Fibroblast of the conjunctiva (primary cell): Measurements from ENCODE around the gene GLOD4.
A peak's percentile ranks its signal among the peaks of the same experiment; 100 is the strongest.
"Not testable (repeated sequence)": the region's sequence is repeated elsewhere in the genome, so short reads cannot be mapped to it uniquely, and the experiment has no call there.

Source experiments
- DNase-seq: peaks from one replicate; pipeline ENCODE4 v3.0.0-alpha.2; 2010; ENCODE audit warnings: low read depth

The GLOD4 gene

DNA sequence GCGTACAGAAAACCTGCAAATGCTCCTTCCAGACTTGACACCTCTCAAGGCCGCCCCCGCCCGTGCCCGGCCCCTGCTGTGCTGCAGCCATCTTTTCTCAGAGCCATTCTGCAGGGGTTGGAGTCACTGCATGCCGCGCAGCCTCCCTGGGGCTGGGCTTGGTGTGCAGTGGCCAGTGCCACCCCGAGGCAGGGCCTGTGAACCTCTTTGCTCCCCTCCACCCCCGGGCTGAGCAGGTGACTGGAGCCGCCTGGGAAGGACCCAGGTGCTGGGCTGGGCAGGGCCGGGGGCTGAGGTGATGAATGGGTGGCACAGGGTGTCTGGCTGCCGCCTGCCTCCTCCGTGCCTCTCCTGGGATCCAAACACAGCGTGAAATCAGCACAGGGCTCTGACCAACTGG, 20.4 kb upstream of the GLOD4 start:
- no peak for DNase-seq

DNA sequence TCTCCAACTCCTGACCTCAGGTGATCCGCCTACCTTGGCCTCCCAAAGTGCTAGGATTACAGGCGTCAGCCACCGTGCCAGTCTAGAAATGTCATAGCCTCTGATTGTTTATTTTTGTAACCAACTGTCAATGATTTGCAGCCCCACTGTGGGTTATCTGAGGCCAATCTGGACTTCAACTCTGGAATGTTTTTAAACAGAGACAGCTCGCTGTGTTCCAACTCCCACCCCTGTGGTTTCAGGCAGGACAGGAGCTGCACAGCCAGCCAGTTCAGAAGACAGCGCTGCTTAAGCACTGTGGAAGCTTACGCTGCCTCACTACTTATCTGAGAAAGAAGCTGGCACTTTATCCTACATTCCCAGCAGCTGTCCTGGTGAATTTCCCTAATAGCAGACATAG, 19.6 kb upstream of the GLOD4 start:
- no peak for DNase-seq

DNA sequence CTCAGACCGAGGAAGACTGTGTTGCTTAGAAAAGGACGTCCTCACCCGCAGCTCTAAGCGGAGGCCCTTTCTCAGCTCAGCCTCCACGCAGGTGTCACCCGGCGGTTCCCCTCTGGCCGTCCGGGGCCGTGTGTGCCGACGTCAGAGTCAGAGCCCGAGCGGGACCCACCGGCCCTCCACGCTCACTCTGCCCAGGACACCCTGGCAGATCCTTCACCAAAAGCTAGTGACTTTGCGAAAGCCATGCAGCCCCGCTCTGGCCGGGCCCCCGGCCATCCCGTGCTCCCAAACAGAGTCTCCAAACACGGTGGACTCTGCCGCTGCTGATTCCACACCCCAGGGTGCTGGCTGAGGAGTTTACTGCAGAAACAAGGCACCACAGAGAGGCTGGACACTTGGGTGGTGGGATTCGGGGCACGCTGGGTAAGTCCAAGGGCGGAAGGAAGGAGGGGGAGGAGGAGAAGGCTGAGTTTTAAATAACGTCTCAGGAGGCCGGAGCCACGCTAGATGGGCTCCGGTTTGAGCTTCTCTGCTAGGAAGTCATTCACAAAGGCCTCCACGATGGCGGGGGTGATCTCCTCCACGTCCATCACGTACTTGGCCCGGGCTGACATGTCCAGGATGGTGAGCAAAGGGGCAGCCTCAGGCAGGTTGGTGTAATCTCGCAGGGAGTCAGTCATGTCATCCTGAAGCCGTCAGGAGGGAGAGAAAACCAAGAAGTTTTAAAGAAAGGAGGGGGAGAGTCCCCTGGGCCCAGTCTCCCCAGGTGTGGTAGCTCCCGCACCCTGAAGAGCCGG, 18.6 kb upstream of the GLOD4 start:
- DNase-seq: no peak

DNA sequence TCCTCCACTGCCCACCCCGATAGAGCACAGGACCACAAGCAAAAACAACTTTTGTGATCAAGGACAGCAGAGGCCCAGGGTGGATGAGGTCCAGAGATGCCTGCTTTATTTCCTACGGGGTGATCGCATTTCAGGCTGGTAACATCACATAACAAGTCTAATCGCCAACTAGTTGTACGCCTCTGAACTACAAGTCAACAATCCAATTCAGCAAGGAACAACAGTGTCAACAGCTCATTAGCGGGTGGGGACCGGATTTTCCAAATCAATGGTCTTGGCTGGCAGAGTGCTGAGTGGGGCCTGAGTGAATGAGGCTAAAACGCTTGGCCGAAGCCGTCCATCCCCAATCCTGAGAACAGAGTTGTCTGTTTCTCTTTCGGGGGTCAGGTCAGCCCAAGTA, 17.2 kb upstream of the GLOD4 start:
- DNase-seq: no peak

DNA sequence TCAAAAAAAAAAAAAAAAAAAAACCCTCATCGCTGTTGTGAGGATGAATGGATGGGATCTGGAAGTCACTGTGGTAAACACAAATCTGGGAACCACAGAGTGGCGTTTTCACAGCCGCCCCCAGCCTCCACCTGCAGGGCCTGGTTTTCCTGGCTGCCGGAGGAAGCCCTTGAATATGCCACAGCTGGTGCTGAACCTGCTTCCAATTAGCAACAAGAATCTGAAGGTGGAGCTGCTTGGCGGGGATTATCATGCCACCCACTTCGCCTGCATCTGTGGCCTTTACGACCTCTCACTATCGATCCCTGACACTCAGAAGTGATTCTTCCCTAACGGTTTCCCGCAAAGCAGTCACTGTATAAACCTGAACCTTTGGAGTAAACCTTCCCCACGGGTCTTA, 16.2 kb upstream of the GLOD4 start:
- DNase-seq: no peak

DNA sequence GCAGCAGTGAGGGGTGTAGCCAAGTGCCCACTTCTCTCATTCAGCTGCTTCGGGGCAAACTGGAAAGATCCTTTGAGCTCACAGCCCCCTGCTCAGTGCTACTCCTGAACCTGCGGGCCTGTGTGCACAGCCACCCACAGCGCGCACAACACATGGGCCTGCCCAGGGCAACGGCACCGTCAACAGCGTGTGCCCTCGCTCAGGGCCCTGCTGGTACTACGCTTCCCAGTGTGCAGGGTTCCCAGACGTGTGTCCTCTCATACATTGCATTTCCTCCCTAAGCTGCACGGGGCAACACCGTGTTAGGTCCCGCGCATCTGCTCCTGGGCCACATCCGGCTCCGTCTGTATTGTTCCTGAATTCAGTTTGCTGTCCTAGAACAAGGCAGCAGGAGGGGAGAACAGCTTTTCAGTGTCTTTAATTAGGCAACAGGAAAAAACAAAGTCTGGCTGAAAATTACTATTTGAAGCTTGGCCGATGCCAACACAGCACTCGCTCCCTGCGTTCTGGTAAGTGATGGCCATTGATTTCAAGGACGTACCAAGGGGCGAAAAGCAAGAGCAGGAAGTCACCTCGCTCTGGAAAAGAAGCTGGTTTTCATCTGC, 15.3 kb upstream of the GLOD4 start:
- DNase-seq: no peak

DNA sequence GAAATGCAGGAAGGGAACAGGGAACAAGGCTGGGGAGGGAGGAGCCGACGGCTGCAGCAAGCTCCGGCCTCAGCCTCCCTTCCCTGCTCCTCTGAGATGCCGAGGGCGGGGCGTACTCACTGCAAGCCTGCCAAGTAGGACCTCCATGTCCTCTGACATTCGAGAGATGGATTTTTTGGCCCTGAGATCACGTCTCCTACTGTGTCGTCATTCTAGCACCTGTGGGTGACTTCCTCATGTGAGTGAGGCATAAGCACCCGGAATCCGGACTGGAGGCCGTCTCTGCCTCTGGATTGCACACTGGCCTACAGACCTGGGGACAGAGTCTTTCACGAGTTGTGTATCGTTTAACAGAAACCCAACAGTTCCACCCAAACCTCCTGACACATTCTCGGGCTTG, 14.5 kb upstream of the GLOD4 start:
- no peak for DNase-seq

DNA sequence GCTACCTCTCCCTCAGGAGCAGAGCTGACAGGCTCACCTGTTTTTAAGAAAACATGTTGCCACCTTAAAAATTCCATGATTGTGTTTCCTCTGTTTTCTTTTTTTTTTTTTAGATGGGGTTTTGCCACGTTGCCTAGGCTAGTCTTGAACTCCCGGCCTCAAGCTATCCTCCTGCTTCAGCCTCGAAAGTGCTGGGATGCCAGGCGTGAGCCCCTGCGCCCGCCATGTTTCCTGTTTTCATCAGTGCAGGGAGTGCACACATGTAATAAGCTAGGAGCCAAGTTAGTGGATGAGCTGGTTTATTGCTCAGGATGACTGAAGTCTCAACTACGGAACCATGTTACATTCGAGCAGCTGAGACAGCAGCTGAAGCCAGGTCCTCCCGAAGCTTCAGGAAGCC, 13.6 kb upstream of the GLOD4 start:
- no peak for DNase-seq

DNA sequence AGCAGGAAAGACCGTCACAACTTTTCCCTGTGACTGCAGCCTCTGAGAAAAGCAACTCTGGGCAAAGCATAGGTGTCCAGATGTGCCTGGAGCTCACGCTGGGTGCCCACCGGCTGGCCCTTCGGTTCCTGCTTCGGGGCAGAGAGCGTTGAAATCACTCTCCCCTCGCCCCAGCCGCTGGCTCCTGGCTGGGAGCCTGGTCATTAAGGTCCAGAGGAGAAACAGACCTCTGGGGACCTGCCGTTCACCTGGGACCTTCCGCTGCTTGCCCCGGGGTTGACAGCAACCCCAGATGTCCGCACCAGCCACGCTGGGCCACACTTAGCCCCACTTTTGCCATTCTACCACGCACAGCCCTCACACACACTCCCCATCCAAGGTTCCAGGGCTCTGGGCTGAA, 13.2 kb upstream of the GLOD4 start:
- DNase-seq: no peak

DNA sequence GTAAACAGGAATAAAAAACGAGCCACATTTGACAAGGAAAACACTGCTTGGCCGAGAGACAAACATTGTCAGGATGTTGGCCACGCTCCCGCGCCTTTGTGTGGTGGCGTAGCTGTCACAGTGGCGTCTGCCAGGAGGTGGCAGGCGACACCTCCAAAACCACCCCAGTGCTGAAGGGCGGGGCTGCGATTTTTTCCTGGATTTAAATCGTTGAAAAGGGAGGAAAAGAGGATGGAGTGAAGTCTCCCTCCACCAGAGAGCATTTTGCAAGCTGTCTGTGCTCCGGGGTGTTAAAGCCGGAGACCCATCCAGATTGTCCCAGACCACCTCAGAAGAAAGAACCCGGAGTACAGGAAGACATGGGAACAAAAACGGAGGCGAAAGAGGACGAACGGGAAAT, 12.8 kb upstream of the GLOD4 start:
- peak; percentile 72 for DNase-seq

DNA sequence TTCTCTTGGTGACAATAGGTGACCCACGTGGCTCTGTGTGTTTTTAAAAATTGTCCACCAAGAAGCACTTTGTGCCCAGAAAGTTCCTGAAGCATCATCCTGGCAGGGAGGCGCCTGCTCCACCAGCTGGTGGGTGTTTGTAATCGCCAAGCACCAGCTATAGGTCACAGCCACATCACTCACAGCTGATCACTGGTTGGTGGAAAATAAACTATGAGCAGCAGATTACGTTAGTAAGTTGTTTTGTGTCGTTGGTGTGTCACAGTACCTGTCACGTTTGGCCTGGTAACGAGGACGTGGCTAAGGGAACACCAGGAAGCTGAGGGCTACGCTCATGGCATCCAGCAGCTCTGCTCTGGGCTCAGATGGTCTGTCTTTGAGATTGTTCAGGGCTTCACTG, 10.2 kb upstream of the GLOD4 start:
- no peak for DNase-seq

DNA sequence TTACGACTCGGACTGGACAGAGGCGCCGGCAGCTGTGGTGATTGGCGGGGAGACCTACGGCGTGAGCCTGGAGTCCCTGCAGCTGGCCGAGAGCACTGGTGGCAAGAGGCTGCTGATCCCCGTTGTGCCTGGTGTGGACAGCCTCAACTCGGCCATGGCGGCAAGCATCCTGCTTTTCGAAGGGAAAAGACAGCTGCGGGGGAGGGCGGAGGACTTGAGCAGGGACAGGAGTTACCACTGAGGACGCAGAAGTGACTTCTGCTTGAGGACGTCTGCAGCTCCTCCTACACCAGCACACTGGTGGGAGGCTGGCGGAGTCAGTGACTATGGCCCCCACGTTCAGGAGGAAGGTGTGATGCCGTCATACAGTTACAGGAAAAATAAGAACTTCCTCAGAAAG, 9.7 kb upstream of the GLOD4 start:
- no peak for DNase-seq

DNA sequence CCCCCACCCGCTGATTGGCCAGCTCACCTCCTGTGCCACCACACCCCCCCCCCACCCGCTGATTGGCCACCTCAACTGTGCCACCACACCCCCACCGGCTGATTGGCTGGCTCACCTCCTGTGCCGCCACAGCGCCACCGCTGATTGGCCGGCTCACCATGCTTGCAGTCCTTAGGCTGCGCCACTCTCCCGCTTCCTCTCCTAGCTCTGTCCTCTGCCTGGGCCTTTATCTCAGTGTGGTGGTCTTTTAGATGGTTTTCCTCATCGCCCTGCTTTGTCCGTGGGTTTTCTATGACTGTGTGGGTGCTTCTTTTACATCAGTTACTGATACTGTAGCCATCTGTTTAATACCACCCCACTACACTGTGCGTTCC, 8.8 kb upstream of the GLOD4 start:
- not testable (repeated sequence) for DNase-seq

DNA sequence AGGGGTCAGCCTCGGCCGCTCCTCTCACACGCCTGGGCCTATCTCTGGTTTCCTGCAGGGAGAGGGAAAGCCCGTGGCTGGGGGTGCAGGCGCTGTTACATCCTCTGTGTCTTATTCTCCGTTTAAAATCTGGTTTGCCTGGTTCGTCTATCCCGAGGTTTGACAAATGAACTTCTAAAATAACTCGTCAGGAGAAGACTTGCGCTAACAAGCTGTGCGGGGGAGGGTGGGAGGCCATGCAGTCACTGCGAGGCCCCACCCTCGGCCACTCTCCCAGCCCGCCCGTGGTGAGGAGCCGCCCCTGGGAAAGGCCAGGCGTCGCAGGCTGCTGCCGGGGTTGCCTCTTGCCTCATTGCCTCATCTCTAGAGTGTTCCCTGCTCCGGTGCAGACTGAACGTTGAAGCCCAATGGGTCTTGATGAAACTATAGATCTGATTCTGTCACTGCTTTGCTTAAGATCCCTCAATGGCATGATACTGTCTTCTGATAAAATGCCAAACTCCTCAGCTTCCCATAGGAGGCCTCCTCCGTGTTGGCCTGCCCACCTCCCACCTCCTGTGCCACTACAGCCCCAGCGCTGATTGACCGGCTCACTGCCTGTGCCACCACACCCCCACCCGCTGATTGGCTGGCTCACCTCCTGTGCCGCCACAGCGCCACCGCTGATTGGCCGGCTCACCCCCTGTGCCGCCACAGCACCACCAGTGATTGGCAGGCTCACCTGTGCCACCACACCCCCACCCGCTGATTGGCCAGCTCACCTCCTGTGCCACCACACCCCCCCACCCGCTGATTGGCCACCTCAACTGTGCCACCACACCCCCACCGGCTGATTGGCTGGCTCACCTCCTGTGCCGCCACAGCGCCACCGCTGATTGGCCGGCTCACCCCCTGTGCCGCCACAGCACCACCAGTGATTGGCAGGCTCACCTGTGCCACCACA, 8.1 kb upstream of the GLOD4 start:
- peak; percentile 43 for DNase-seq

DNA sequence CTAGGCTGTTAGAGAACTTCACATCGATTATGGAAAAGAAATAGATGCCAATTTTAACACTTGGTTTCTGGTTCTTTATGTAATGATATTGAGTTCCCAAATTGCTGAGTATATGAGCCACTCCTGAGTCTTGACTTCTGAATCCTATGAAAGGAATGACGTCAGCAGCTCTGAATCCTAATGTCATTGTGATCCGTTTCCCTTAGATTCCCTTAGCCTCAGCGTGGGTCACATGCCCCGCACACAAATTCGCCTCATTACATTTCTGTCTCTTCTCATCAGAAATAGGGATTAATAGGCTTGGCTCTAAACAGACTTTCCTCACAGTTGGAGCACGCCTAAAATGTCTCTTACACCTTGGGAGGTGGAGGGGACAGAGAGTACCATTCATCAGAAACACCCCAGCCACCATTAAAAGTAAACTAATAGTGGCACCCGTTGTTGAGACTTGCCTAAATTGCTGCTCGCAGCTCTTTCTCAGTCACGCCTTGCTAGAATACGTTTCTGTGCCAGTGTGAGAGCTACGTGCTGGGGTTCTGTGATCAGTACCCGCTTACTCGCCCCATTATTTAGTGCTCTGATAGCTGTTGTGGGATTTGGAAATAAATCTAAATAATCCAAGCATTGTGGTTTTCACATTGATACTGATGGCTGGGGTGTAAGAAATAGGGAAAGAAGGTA, 7.2 kb upstream of the GLOD4 start:
- DNase-seq: no peak

DNA sequence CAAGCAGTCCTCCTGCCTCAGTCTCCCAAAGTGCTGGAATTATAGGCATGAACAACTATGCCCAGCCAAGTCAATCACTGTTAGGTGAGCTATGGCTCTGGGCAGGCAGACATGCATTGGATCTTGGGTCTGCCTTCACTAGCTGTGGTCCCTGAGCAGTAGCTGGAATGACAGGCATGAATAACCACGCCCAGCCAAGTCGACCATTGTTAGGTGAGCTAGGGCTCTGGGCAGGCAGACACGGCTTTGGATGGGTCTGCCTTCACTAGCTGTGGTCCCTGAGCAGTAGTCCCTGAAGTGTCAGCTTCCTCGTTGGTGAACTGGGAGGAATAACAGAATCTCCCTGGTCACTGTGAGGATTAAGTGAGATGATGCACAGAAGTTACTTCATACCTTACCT, 6.5 kb upstream of the GLOD4 start:
- DNase-seq: no peak

DNA sequence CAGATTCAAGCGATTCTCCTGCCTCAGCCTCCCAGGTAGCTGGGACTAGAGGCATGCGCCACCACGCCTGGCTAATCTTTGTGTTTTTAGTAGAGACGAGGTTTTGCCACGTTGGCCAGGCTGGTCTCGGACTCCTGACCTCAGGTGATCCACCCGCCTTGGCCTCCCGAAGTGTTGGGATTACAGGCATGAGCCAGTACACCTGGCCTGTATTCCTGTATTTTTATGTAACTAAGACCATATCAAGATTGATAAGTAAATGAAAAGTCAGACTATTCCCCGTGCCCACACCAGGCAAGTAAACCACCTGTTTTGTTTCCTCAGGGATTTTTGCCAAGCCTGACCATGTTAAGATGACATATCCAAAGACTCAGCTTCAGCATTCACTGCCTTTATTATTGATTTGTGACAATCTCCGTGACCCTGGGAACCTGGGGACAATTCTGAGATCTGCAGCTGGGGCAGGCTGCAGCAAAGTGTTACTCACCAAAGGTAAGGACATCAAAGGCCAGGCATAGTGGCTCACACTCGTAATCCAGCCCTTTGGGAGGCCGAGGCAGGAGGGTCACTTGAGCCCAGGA, 5.7 kb upstream of the GLOD4 start:
- no peak for DNase-seq

DNA sequence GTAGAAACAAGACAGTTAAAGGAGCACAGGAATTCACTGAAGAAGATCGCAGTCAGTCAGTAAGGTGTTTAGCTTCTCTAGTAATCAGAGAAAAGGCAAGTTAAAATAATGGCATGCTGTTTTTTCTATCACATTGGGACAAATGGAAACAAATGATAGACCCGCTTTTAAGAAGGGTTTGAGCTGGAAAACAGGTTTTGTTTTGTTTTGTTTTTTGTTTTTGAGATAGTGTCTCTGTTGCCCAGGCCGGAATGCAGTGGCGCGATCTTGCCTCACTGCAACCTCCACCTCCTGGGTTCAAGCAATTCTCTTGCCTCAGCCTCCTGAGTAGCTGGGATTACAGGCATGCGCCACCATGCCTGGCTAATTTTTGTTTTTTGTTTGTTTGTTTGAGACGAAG, 3.8 kb upstream of the GLOD4 start:
- not testable (repeated sequence) for DNase-seq

DNA sequence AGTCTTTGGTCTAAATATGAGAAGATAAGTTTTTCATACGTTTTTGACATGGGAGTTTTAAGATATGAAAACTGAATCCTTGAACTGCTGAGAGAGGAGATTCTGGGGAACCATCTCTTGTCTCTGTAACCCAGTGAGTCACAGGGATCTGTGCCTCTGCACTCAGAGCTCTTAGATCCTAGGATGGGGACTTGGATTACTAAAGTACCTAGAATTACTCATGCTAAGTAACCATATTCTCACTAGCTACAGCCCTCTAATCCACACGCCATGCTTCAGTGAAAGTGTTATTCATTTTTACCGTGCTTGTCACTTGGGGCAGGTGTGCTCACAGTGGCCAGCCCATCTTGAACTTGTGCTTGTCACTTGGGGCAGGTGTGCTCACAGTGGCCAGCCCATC, 2.1 kb upstream of the GLOD4 start:
- no peak for DNase-seq

DNA sequence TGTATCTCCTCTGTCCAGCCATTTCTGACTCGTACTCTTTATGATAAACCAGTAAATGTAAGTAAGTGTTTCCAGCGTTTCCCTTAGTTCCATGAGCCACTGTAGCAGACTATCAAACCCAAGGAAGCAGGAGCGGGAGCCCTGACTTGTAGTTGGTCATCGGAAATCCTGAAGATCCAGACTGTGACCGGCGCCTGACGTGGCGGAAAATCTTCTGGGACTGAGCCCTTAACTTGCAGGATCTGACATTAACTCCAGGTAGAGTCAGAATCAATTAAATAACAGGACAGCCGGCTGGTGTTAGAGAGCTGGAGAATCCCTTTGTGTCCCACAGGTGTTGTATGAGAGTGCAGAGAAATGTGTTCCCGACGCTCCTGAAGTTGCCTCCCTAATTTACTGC, 4.0 kb downstream of the GLOD4 start:
- no peak for DNase-seq

DNA sequence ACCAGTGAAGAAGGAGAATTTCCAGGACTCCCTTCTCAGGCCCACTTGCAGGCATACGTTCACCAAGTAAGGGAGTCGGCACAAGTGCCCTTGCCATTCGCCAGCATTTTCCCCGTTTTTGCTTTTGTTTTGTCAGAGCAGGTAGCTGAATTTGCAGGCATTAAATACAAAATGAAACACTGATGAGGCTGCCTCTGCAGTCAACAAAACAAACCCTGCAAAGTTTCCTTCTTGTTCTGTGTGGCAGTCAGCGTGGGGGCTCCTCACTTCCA, 7.8 kb downstream of the GLOD4 start:
- no peak for DNase-seq
